ENCODE measurements around the gene SLC30A7.
"Not testable (repeated sequence)": the region's sequence is repeated elsewhere in the genome, so short reads cannot be mapped to it uniquely, and the experiment has no call there.

DNA sequence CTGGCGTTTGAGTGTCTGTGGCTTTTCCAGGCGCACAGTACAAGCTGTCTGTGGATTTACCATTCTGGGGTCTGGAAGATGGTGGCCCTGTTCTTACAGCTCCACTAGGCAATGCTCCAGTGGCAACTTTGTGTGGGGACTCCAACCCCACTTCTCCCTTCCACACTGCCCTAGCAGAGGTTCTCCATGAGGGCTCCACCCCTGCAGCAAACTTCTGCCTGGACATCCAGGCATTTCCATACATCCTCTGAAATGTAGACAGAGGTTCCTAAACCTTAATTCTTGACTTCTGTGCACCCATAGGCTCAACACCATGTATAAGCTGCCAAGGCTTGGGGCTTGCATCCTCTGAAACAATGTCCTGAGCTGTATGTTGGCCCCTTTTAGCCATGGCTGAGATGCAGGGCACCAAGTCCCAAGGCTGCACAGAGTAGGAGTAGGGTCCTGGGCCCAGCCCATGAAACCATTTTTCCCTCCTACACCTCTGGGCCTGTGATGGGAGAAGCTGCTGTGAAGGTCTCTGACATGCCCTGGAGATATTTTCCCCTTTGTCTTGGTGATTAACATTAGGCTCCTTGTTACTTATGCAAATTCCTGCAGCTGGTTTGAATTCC lies 5.9 kb upstream of the SLC30A7 start:
- TF ChIP-seq, protein P1, sequence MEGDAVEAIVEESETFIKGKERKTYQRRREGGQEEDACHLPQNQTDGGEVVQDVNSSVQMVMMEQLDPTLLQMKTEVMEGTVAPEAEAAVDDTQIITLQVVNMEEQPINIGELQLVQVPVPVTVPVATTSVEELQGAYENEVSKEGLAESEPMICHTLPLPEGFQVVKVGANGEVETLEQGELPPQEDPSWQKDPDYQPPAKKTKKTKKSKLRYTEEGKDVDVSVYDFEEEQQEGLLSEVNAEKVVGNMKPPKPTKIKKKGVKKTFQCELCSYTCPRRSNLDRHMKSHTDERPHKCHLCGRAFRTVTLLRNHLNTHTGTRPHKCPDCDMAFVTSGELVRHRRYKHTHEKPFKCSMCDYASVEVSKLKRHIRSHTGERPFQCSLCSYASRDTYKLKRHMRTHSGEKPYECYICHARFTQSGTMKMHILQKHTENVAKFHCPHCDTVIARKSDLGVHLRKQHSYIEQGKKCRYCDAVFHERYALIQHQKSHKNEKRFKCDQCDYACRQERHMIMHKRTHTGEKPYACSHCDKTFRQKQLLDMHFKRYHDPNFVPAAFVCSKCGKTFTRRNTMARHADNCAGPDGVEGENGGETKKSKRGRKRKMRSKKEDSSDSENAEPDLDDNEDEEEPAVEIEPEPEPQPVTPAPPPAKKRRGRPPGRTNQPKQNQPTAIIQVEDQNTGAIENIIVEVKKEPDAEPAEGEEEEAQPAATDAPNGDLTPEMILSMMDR (IDR thresholded peaks at IDR 0.05): not testable (repeated sequence)
- not testable (repeated sequence) for TF ChIP-seq POLR2AphosphoS5 (IDR thresholded peaks at IDR 0.05; ENCODE audit: insufficient read depth in 1 of 2, low read depth in 1 of 2)
